Ramos (cell line): ENCODE results near the gene CRTC3.

Experiments used
- in situ Hi-C: fragments of 300-500 bp; cut with MboI; formaldehyde crosslinking; loops from one replicate; pipeline ENCODE4 v1.14.3; 2022; ENCODE audit warnings: low sequenced_read_pairs; ENCODE audit not compliant: unreplicated experiment

Gene CRTC3

DNA sequence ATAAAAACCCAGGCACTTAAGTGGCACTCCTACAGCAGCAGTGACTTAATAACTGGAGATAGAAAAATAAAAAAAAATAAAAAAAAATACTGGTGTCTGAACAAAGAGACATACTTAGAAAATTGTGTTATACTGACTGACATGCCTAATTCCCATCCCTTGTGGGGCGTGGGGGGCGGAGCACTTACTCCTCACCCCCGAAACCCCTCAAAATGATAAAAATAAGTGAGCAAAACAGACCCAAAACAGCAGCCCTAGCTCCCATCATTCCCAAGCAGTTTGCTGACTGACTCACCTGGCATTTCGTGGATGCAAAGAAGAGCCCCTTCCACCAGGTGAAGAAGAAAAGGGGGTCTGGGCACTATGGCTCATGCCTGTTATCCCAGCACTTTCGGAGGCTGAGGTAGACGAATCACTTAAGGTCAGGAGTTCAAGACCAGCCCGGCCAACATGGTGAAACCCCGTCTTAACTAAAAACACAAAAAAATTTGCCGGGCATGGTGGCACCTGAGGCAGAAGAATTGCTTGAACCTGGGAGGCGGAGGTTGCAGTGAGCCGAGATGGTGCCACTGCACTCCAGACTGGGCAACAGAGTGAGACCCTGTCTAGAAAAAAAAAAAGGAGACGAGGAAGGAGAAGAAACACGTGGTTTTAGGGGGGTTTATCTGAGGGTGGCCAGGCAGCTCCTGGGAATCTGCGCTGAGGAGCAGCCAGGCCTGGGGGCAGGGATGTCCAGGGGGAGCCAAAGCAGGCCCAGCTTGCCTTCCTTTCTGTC is 136.6 kb downstream of the CRTC3 start:
- in situ Hi-C loops, result loop anchor here (25.0 kb wide), 1 partner anchor 596 kb away; no protein-coding TSS in a partner anchor

DNA sequence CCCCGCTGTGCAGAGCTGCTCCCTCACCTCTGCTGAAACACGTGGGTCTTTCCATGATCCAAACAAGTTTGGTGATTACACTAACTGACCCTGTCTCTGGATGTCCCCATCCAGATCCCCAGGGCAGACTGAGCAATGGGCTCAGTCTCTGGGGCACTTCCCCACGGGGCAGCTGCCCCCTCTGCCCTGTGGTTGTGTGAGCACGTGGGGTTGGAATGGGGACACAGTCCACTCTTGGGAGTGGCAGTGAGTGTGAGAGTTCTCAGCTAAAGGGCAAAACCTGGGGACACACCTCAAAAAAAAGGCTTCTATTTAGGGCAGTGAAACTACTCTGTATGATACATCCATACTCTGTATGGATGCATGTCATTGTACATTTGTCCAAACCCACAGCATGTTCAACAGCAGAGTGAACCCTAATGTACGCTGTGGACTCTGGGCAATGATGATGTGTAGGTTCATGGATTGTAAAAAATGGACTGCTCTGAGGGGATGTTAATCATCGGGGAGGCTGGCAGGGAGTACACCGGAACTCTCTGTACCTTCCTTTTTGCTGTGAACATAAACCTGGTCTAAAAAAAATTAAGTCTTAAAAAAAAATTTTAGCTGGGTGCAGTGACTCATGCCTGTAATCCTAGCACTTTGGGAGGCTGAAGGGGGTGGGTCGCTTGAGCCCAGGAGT is 137.5 kb downstream of the CRTC3 start:
- in situ Hi-C loops, result loop anchor here (25.0 kb wide), 1 partner anchor 595 kb away; no protein-coding TSS in a partner anchor

DNA sequence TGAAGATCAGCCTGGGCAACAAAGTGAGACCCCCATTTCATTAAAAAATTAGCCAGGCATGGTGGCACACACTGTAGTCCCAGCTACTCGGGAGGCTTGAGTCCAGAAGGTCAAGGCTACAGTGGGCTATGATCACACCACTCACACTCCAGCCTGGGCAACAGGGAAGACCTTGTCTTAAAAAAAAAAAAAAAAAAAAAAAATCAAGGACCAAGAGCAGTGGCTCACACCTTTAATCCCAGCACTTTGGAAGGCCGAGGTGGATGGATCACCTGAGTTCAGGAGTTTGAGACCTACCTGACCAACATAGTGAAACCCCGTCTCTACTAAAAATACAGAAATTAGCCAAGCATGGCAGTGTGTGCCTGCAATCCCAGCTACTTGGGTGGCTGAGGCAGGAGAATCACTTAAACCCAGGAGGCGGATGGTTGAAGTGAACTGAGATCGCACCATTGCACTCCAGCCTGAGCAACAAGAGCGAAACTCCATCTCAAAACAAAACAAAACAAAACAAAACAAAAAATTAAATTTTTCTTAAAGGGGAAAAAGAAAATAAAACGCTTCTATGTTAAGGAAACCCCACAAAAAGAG is 138.1 kb downstream of the CRTC3 start:
- in situ Hi-C loops, result loop anchor here (25.0 kb wide), 1 partner anchor 594 kb away; no protein-coding TSS in a partner anchor

DNA sequence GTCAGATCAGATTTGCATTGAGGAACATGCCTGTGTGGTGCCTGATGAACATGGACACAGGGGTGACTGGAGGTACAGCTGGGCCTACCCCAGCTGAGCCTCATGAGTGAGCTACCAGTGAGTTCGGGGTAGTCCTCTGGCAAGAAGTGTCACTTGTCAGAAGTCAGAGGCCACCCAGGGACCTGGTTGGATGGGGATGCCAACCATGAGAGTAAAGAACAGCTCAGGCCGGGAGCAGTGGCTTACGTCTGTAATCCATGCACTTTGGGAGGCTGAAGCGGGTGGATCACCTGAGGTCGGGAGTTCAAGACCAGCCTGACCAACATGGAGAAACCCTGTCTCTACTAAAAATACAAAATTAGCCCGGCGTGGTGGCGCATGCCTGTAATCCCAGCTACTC is 140.9 kb downstream of the CRTC3 start:
- in situ Hi-C loops, result loop anchor here (25.0 kb wide), 1 partner anchor 592 kb away; no protein-coding TSS in a partner anchor

DNA sequence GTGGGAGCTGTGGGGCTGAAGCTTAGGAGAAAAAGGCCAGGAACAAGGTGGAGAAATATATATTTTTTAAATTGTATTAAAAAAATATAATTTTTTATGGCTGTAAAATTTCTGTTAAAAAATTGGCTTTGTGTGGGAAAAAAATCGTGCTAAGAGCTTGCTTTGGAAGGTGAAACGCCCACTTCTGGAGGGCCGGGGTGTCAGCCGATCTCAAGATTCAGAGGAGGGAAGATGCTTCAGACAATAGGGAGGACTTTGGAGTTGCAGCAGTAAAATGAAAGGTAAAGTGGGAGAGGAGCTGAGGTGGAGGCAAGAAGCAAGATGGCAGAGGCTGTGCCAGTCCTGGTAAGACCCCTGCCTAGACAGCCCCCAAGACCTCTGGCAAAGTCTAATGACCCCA is 141.5 kb downstream of the CRTC3 start:
- in situ Hi-C loops, result loop anchor here (25.0 kb wide), 1 partner anchor 591 kb away; no protein-coding TSS in a partner anchor

DNA sequence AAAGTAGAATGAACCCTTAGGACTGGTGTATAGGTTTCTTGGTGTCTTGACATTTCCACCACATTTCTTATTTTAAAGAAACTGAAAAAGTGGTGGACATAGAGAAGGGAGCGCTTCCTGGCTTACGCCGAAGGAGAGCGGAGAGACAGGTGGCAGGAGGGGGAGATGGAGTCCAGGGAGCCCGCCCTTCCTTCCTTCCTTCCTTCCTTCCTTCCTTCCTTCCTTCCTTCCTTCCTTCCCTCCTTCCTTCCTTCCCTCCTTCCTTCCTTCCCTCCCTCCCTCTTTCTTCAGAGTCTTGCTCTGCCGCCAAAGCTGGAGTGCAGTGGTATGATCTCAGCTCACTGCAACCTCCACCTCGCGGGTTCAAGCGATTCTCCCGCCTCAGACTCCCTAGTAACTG is 143.6 kb downstream of the CRTC3 start:
- in situ Hi-C loops, result loop anchor here (25.0 kb wide), 1 partner anchor 589 kb away; no protein-coding TSS in a partner anchor

DNA sequence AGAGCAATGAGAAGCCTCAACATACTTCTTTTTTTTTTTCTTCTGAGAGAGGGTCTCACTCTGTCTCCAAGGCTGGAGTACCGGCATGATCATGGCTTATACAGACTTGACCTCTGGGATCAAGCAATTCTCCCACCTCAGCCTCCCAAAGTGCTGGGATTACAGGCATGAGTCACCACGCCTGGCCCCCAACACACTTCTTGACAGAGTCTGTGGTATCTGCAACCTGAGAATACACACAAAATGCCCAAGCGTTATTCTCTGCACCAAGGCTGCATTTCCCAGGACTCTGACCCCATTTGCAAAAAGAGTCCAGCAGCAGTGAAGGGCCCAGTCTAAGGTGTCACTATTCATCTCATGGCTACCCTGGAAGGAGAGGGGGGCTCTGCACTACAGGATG is 144.8 kb downstream of the CRTC3 start:
- in situ Hi-C loops, result loop anchor here (25.0 kb wide), 1 partner anchor 588 kb away; no protein-coding TSS in a partner anchor

DNA sequence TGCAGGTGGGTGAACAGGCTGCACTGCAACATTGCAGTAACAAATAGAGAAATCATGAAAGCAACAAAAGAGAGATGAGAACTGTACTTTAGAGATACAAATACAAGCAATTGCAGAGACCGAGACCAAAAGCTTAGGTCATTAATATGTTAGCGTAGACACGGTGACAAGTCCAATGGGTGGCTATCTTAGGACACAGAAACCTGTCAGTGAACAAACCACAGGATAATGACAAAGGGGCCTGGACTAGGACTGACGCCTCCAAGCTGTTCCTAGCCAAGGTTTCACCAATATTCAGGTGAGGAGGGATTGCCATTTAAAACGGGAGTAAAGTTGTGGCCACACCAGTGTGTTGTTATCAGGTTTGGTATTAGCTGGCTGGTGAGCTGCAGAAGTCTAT is 145.7 kb downstream of the CRTC3 start:
- in situ Hi-C loops, result no loop called here

DNA sequence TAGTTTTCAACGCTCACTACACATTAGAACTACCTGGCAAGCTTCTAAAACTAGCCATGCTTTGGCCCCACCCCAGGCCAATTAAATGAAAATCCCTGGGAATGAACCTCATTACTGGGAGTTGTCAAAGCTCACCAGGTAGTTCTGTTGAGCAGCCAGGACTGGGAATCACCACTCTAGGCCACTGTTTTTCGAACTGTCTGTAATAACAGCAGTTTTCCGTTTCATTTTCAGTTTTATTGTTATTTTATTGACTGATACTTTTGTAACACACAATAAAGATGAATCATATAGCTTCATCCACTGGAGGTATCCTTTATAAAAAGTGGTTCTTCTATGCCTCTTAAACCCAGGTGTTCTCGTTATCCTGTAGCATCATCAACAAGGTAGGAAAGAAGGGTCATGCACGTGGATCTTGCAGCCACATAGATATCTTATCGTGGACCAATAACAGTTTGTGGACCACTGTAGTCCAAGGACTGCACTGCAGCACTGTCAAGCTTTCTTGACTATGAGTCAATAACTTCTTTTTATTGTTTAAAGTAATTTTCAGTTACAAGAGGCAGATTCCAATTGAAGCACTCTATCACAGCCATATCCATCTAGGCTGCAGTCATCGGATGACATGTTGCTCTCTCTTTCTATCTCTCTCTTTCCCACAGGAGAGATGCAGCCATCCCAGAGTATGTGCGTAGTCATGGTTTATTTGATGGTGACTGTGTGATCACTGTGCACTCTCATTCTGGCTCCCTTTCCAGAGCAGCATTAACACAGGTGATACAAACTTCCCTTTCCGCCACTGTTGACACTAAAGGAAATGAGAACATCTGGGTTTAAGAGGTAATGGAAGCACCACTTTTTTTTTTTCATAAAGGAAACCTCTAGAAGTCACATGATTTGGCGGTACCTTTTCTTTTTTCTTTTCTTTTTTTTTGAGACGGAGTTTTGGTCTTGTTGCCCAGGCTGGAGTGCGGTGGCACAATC is 148.4 kb downstream of the CRTC3 start:
- in situ Hi-C loops, result no loop called here

DNA sequence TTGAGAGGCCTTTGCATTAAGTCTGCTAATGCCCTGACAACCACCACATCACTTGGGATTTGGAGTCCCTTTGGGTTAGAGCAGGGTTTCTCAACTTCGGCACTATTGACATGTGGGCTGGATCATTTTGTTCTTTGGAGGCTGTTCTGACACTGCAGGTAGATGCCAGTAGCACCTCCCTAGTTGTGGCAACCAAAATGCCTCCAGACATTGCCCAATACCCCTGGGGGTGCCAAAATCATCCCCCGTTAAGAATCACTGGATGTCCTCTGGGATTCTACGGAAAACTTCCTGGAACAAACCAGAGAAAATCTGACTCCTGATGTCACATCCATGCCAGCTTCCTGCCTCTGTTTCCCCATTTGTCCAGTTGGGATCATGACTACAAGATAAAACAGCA is 150.2 kb downstream of the CRTC3 start:
- in situ Hi-C loops, result no loop called here

DNA sequence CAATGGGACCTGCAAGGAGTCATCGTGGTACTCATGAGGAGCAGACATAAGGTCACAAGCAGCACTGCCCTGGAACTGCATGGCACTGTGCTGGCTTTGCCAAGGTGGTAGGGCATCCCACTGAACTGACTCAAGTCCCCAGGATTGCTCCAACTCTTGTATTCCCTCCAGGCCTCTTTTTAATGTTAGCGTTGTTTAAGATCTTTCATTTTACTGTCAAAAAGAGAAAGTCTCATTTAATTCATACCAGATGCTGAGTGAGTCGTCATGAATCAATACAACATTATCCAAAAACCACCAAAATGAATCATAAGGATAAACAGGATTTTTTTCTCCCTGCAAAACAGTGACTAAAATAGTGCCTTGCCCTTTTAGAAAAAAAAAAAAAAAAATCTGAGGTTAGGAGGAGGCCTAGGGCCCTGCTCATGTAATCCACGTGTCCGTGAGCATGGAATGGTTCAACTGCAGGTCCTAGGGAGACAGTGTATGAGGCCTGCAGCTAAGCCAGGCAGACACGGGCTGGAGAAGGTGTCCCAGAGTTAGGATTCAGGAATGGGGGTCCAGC is 150.7 kb downstream of the CRTC3 start:
- in situ Hi-C loops, result no loop called here

DNA sequence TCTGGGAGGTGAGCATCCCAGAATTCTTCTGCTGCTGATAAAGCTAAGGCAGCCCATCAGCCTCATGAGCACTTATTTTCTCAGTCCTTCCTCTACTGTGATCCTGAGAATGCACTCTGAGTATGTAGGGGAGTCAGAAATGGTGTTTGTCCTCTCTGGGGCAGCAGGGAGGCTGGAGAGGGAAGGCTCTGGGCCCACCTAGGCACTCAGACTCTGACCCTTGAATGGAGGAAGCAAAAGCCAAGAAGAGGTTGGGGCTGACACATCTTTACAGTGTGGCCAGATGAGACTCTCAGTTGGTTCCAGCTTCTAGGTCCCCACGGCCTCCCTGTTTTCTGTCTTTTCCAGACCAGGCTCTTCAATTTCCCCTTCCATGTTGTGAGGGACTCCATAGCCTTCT is 151.3 kb downstream of the CRTC3 start:
- in situ Hi-C loops, result no loop called here

DNA sequence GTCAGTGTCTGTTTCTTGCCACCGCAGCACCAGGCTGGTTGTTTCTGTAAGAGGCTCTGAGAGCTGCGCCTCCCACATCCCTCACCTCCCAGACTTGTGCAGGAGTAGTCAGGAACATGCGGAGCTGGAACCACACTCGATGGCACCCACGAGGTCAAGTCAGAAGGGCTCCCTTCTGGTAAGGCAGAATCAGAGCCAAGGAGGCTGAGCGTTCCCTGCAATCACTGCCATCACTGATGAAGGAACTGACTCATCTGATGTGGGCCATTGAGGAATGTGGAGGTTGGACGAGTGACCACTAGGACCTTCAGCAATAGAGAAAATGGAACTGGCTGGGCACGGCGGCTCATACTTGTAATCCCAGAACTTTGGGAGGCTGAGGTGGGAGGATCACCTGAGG is 151.8 kb downstream of the CRTC3 start:
- in situ Hi-C loops, result no loop called here

DNA sequence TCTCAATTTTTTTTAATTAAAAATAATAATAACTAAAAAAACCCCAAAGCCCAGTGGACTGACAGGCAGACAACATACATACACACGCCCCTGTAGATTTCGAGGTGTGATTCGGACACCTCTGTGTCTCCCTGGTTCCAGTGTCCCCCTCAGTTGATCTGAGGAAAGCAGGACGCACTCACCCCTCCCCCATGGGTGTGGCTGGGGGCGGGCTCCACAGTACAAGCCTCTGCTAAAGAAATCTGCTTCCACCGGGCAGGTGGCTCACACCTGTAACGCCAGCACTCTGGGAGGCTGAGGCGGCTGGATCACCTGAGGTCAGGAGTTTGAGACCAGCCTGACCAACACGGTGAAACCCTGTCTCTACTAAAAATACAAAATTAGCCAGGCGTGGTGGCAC is 153.6 kb downstream of the CRTC3 start:
- in situ Hi-C loops, result no loop called here

DNA sequence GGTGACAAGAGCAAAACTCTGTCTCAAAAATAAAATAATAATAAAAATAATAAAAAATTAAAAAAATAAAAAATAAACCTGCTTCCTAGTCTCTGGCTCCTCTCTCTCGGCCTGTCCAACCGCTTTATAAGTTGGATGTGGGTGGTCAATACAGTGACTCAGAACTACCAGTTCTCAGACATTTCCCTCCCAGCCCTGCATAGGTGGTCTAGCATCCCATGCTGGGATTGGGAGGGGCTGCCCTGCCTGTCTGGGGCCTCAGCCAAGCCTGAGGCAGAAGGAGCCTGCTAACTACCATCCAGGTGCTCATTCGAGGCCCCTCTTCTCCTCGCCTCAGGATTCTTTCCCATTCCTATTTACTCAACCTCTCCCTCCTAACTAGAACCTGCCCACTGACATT is 154.2 kb downstream of the CRTC3 start:
- in situ Hi-C loops, result no loop called here

DNA sequence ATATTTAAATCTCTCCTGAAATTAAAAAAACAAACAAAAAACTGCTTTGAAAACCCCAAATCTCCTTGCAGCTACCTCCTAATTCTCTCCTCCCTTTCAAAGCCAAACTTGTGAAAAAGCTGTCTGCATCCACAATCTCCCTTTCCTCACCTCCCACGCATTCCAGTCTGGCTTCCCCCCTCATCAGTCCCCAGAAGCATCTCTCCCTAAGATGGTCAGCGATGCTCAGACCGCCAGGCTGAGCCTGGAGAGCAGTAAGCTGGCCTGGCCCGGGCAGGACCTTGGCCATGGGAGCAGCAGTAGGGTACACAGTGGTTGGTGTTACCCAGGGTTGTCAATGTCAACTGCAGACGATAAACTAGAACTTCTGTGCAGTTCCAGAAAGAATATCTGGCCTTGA is 154.6 kb downstream of the CRTC3 start:
- in situ Hi-C loops, result no loop called here

DNA sequence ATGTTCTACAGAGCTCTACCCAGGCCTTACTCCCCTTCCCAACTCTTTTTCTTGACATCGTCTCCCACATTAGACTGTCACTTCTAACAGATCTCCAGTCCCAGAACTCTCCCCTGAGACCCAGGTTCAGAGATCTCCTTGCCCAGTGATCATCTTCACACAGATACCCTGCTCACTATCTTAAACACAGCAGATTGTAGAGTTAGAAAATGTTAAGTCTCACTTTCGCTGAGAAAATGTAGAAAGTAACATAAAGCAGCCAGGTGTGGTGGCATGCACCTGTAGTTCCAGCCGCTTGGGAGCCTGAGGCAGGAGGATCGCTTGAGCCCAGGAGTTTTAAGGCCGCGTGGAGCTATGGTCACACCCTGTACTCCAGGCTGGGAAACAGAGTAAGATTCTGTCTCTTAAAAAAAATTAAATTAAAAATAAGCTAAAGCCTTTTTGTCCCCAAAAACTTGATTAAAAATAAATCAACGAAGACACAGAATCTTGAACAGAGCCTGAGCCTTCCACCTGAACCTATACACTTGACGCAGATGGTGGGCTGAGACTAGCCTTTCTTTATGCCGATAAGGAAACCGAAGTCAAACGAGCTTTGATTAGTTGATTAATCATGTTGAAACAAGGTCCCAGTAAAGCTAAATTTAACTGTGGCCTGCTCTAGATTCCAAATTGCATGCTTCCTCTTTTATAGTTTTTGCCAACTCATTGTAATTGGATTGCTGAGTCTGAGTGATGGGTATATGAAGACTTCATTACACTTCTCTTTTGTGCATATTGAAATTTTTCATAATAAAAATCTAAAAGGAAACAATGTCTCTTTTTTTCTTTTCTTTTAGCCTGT is 156.1 kb downstream of the CRTC3 start:
- in situ Hi-C loops, result no loop called here

DNA sequence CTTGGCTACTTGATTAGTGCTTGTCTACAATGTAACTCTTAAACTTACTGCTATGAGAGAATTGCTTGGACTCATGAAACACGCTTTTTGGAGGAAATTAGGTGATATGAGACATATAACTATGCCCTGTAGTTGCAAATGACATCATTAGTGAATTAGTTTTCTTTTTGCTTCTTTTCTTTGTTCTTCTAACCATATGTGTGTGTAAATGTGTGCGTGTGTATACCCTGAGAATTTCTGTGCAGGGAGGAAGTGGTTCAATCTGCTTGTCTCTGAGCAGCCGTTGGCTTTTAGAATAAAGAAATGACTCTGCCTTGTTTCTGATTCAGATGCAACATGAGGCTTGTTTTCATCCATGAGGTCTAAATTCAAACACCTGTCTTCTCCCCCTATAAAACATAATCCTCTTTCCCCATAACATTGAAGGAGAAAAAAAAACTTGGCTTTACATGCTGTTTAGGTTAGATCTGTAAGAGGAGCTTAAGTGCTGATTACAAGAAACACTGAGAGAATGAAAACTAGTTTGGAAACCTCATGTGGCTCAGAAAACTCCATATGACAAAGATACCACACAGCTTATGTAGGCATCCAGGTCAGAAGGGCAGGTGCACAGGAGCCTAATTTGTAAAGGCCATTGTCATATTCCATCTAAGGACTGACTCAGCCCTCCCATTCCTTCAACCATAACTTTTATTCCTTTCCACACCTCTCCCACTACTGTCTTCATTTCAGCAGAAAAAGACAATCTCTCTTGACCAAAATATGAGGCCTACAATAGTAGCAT is 156.9 kb downstream of the CRTC3 start:
- in situ Hi-C loops, result no loop called here
